ENCODE measurements around the gene MAPK9. TPM values are rescaled to one million over a fixed set of nuclear protein-coding genes. Genes with fewer than 3 reads are reported as not detected.

MAPK9 gene
- total and polyA plus RNA-seq, 2 experiments from 2014 or later: 17.8 to 31.3 TPM

GRCh38 chr5:180194410-180195345 is 97.2 kb downstream of the MAPK9 start:
- no peak for DNase-seq (ENCODE audit: low spot score)
- 92% methylated on average over 34 of the region's 34 CpGs for WGBS (ENCODE audit: low lambda C conversion rate, missing lambda C conversion rate)
- no peak overlapping the region for H3K4me3 ChIP-seq

GRCh38 chr5:180193749-180194375 is 98.0 kb downstream of the MAPK9 start:
- DNase-seq (ENCODE audit: low spot score): no peak
- Histone ChIP-seq H3K4me1 (ENCODE audit: insufficient read depth) (no peaks in the 10 kb centered on the region), H3K79me2 (no peaks in the 10 kb centered on the region), H3K9me2 (replicated peaks; ENCODE audit: insufficient read depth) (no peaks in the 10 kb centered on the region), H3K27ac (no peak overlapping the region), H3K9me3 (ENCODE audit: low read depth) (no peaks in the 10 kb centered on the region), H3K27me3 (no peaks in the 10 kb centered on the region), H2AFZ (no peak overlapping the region), H4K20me1 (ENCODE audit: insufficient read depth, poor library complexity, severe bottlenecking) (no peaks in the 10 kb centered on the region), H3K4me2 (no peak overlapping the region), H3K36me3 (replicated peaks; ENCODE audit: insufficient read depth, low read depth) (no peaks in the 10 kb centered on the region), H3K4me3 (no peak overlapping the region)
- WGBS (ENCODE audit: low lambda C conversion rate, missing lambda C conversion rate): 92% methylated on average over 24 of the region's 24 CpGs
- TF ChIP-seq CTCF (IDR thresholded peaks at IDR 0.05; ENCODE audit: poor library complexity): no peak
- TF ChIP-seq EZH2 (IDR thresholded peaks at IDR 0.05; ENCODE audit: borderline replicate concordance): no peak
- no peak for TF ChIP-seq EZH2phosphoT487 (IDR thresholded peaks at IDR 0.05; ENCODE audit: low read depth, severe bottlenecking, unreplicated experiment)

More at GRCh38 chr5:180194410-180195345, 97.2 kb downstream of the MAPK9 start:
- no peaks in the 10 kb centered on the region for H3K9me2 ChIP-seq (replicated peaks; ENCODE audit: insufficient read depth)
- H3K36me3 ChIP-seq (replicated peaks; ENCODE audit: insufficient read depth, low read depth): no peaks in the 10 kb centered on the region
- no peaks in the 10 kb centered on the region for H3K9me3 ChIP-seq (ENCODE audit: low read depth)
- no peaks in the 10 kb centered on the region for H3K79me2 ChIP-seq
- H3K27me3 ChIP-seq: no peaks in the 10 kb centered on the region
- TF ChIP-seq EZH2 (IDR thresholded peaks at IDR 0.05; ENCODE audit: borderline replicate concordance) (no peak), CTCF (IDR thresholded peaks at IDR 0.05; ENCODE audit: poor library complexity) (no peak), EZH2phosphoT487 (IDR thresholded peaks at IDR 0.05; ENCODE audit: low read depth, severe bottlenecking, unreplicated experiment) (no peak)
- H2AFZ ChIP-seq: no peak overlapping the region
- no peaks in the 10 kb centered on the region for H3K4me1 ChIP-seq (ENCODE audit: insufficient read depth)
- no peaks in the 10 kb centered on the region for H4K20me1 ChIP-seq (ENCODE audit: insufficient read depth, poor library complexity, severe bottlenecking)
- H3K4me2 ChIP-seq: no peak overlapping the region
- no peak overlapping the region for H3K27ac ChIP-seq

DNA sequence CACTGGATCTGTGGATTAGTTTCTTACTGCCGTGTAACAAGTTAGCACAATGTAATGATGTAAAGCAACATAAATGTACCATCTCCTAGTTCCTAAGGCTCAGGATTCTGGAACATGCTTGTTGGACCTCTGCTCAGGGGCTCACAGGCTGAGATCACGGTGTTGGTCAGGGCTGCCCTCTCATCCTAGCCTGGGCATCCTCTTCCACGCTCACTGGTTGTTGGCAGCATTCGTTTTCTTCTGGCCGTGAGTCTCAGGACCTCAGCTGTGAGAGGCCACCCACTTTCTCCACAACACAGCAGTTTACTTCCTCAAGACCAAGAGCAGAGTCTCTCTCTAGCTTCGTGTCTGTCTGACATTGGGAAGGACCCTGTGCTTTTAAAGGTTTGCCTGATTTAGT is 100.2 kb downstream of the MAPK9 start:
- no peaks in the 10 kb centered on the region for H3K9me3 ChIP-seq (ENCODE audit: low read depth)
- no peak overlapping the region for H2AFZ ChIP-seq
- no peak overlapping the region for H3K4me2 ChIP-seq
- H3K27me3 ChIP-seq: no peaks in the 10 kb centered on the region
- 79% methylated on average over 6 of the region's 6 CpGs for WGBS (ENCODE audit: low lambda C conversion rate, missing lambda C conversion rate)
- no peak for DNase-seq (ENCODE audit: low spot score)
- no peak overlapping the region for H3K27ac ChIP-seq
- no peak for TF ChIP-seq EZH2phosphoT487 (IDR thresholded peaks at IDR 0.05; ENCODE audit: low read depth, severe bottlenecking, unreplicated experiment)
- no peak for TF ChIP-seq EZH2 (IDR thresholded peaks at IDR 0.05; ENCODE audit: borderline replicate concordance)
- no peak for TF ChIP-seq CTCF (IDR thresholded peaks at IDR 0.05; ENCODE audit: poor library complexity)
- no peaks in the 10 kb centered on the region for H3K36me3 ChIP-seq (replicated peaks; ENCODE audit: insufficient read depth, low read depth)
- no peaks in the 10 kb centered on the region for H3K4me1 ChIP-seq (ENCODE audit: insufficient read depth)
- no peaks in the 10 kb centered on the region for H4K20me1 ChIP-seq (ENCODE audit: insufficient read depth, poor library complexity, severe bottlenecking)
- no peaks in the 10 kb centered on the region for H3K79me2 ChIP-seq
- H3K4me3 ChIP-seq: no peak overlapping the region
- H3K9me2 ChIP-seq (replicated peaks; ENCODE audit: insufficient read depth): no peaks in the 10 kb centered on the region
